NCI-H1436 treated with DMSO at 0.1 percent for 48 hours (cell line): ENCODE results near the gene PTAFR.

Experiments
- DNase-seq: peaks from one replicate; lab custom pipeline; 2025; lab: John Stamatoyannopoulos, UW

PTAFR gene

DNA sequence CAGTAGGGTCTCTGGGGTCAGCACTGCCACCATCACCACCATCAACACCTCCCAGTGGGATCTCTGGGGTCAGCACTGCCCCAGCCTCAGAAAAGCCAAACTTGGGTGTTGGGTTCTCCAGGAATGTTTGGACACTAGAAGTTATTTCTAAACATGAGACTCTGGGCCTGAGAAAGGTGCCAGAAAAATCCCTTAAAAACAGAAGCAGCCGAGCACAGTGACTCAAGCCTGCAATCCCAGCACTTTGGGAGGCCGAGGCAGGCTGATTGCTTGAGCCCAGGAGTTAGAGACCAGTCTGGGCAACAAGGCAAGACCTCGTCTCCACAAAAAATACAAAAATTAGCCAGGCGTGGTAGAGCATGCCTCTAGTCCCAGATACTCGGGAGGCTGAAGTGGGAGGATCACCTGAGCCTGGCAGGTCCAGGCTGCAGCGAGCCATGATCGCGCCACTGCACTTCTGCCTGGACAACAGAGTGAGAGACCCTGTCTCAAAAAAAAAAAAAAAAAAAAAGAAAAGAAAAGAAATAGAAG is 470 bp downstream of the PTAFR start:
- no peak for DNase-seq

DNA sequence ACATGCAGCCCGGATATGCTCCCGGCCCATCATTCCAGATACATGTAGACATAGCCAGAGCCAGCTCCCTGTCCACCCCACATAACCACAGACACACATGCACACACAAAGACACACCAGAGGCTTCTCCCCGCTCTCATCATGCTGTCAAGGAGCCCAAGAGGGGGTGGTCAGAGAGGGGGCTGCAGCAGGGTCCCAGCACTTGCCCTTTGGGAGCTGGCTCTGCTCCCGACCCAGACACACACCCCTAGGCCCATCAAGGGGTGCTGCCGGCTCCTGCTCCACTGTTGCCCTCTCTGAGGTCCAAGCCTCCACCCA is 2.6 kb downstream of the PTAFR start:
- no peak for DNase-seq

- no peak for DNase-seq
These were observed 3.1 kb downstream of the PTAFR start for GRCh38 chr1:28173151-28173979.

- DNase-seq = no peak
These were observed 3.8 kb downstream of the PTAFR start for GRCh38 chr1:28172713-28173150.

GRCh38 chr1:28171246-28171645 is 5.2 kb downstream of the PTAFR start:
- DNase-seq = no peak

DNA sequence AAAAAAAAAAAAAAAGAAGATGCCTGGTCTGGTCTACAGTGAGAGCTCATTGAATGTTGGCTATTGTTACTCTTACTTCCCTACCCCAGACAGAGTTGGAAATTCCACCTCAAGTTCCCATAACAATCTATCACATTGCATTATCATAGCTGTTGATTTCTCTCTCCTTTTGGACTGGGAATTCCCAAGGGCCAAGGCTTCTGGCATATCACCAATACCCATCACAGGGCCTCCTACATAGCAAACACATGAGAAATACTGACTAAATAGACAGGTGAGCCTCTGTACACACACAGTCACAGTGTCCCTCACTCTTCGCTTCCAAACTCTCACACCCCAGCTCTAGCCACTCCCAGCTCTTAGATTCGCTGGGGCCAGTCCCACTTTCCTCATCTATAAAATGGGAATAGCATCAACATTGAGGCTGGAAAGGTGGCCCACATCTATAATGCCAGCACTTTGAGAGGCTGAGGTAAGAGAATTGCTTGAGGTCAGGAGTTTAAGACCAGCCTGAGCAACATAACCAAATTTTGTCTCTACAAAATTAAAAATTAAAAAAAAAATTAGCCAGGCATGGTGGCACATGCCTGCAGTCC is 6.4 kb downstream of the PTAFR start:
- no peak for DNase-seq

- DNase-seq = no peak
These were observed 12.9 kb downstream of the PTAFR start for GRCh38 chr1:28163496-28164161.

DNA sequence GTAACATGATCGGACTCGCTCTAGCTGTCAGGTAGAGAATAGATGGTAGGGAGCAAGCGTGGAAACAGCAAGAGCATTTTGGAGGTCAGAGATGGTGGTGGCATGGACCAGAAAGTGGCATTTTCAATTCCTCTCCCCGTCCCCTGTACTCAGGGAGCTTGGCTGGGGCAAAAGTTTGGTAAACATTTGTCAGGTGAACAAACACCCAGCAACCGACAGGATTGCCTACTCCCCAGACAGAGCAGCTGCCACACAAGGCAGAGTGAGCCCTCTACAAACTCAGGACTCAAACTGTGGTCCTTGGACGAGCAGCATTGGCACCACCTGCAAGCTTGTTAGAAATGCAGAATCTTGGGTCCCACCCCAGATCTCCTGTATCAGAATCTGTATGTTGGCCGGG is 14.3 kb downstream of the PTAFR start:
- DNase-seq = no peak

- no peak for DNase-seq
These were observed 14.7 kb downstream of the PTAFR start for GRCh38 chr1:28161751-28162150.

DNA sequence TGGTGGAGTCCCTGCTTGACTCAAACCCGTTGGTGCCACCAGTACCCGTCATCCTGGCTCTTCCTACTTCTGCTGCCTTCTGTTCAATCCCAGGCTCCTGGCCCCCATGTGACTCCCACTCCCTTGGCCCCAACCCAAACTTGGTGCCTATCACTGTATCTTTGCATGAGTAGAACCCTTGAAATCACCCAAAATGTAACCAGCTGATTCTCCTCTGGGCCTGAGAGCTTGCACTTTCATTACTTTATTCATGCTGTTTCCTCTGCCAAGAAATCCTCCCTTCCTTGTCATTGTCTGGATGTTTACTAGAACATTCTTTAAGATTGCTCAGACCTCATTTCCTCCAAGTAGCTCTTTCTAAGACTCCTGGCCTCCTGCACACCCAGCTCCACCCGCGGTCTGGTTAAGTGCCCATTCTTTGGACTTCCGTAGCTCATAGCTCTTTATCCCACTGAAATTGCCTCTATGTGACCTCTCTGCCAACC is 15.7 kb downstream of the PTAFR start:
- no peak for DNase-seq

- no peak for DNase-seq
These were observed 16.8 kb downstream of the PTAFR start for GRCh38 chr1:28159680-28160079.

DNA sequence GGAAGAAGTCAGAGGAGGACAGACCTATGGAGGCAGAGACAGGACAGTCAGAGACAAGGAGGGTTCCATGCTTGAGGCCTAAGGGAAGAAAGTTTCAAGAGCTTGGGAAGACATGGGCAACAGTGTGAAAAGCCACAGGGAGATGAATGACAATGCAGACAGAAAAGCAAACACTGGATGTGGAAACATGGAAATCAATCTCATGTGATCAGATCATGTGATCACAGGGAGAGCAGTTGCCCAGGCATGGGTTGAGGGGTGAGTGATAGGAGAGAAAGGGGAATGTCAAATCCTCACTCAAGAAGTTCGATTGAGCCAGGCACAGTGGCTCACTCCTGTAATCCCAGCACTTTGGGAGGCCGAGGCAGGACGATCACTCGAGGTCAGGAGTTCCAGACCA is 17.2 kb downstream of the PTAFR start:
- DNase-seq = no peak

DNA sequence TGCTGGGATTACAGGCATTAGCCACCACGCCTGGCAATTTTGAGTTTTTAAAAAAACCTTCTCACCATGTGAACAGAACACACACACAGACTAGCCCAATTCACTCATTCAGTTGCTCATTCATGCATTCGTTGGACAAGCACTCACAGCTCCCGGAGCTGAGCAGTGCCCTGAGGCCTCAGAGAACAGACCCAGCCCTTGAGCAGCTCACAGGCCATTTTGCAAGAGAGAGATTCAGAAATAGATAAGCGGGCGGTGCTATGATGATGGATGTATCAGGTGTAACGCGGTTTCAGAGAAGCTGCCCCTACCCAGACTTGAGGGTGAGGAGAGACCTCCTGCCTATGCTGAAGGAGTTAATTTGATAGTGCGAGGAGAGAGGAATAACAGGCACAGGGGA is 18.6 kb downstream of the PTAFR start:
- DNase-seq = no peak

DNA sequence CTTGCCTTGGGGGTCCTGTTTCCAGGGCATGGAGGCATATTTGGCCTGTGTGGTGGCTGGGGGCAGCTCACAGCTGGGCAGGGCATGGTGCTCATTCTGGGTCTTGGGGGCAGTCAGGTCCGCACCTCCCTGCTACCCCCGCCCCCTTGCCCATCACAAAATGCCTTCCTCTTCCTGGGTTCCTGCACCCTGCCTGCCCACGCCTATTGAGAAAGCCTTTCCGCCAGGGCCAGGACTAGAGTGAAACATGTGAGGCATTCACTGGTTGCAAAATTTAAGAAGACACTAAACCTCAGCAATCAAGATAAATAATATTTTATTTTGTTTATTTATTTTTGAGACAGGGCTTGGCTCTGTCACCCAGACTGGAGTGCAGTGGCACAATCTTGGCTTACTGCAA is 19.7 kb downstream of the PTAFR start:
- no peak for DNase-seq

DNA sequence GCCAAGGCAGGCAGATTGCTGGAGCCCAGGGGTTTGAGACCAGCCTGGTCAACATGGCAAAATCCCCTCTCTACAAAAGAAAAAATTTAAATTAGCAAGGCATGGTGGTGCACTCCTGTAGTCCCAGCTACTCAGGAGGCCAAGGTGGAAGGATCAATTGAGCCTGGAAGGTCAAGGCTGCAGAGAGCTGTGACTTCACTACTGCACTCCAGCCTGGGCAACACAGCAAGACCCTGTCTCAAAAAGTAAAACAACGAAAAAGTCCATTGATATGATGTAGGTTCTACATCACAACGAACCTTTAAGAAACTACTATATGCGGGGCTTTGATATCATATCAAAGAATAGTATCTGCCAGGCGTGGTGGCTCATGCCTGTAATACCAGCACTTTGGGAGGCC is 20.9 kb downstream of the PTAFR start:
- no peak for DNase-seq

- DNase-seq = no peak
These were observed 22.4 kb downstream of the PTAFR start for GRCh38 chr1:28154078-28154594.

DNA sequence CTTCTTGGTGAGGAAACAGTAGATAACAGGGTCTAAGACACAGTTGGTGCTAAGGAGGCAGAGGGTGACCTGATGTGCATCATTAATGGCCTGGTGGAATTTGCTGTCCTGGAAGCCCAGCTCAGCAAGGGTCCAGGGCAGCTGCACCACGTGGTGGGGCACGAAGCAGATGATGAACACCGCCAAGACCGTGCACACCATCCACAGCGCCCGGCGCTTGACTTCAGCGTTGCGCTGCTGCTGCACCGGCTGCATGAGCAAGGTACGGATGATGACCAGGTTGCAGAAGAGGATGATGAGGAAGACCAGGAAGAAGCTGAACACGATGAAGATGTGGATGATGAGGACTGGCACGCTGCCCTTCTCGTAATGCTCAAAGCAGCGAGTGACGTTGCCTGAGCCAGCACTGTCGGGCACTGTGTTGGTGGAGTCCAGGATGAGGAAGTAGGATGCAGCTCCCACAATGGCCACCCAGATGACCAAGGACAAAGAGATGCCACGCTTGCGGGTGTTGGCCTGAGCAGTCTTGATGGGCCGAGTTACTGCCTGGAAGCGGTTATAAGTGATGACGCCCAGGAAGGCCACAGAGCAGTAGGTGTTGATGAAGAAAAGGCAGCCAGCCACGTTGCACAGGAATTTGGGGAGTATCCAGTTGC is 26.2 kb downstream of the PTAFR start:
- no peak for DNase-seq

GRCh38 chr1:28148880-28149195 is 27.7 kb downstream of the PTAFR start:
- no peak for DNase-seq

- no peak for DNase-seq
These were observed 29.0 kb downstream of the PTAFR start for GRCh38 chr1:28147264-28148094.

- DNase-seq = no peak
These were observed 30.8 kb downstream of the PTAFR start for GRCh38 chr1:28145728-28146127.
